ENCODE data around the gene AKR1E2.

DNA sequence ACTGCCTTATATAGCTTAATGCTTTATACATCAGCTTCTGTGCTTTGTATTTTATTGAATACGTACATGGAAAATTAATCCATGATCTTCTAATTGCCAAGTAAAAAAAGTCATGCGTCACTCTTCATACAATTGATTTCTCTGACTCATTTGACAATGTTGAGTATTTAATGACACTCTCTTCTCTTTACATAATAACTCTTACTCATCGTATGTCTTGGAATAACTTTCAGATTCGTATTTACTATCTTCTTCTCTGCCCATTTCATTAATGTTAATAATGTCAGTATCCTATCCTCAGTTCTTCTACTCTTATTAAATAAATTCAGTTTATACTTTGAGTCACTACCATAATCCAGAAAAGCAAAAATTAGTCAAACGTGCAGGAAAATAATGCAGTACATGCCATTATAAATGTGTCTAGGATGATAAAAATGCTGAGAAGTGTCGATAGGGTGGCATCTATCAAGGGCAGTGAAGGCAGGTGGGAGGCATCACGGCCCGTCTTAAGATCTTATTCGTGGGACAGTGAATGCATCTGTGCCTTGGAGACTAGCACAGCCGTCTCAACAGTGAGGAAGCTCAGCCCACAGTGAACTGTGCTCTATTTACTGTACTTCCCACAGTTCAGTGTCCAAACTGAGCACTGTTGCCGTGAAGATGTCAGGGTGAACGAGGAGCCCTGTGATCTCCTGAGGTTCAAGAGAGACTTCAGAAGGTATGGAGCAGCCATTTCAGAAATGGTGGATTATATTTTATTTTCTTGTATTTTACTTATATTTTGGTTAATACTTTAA is 39.8 kb upstream of the AKR1E2 start:
- TF ChIP-seq, protein P1, sequence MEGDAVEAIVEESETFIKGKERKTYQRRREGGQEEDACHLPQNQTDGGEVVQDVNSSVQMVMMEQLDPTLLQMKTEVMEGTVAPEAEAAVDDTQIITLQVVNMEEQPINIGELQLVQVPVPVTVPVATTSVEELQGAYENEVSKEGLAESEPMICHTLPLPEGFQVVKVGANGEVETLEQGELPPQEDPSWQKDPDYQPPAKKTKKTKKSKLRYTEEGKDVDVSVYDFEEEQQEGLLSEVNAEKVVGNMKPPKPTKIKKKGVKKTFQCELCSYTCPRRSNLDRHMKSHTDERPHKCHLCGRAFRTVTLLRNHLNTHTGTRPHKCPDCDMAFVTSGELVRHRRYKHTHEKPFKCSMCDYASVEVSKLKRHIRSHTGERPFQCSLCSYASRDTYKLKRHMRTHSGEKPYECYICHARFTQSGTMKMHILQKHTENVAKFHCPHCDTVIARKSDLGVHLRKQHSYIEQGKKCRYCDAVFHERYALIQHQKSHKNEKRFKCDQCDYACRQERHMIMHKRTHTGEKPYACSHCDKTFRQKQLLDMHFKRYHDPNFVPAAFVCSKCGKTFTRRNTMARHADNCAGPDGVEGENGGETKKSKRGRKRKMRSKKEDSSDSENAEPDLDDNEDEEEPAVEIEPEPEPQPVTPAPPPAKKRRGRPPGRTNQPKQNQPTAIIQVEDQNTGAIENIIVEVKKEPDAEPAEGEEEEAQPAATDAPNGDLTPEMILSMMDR (IDR thresholded peaks at IDR 0.05; ENCODE audit: insufficient read depth, low read depth, low read length): no peak
- no peak for TF ChIP-seq EZH2 (IDR thresholded peaks at IDR 0.05; ENCODE audit: insufficient read depth, low read length)
